NB4 (cell line): ENCODE measurements around the gene ATP2A3.

Experiments
- DNase-seq: peaks from one replicate; pipeline ENCODE4 v3.0.0; 2010; ENCODE audit warnings: low read depth
- H3K4me3 ChIP-seq: one replicate; pipeline ENCODE4 v1.5.1; 2011; ENCODE audit warnings: mild to moderate bottlenecking, low read depth, low read length, moderate library complexity
- CTCF ChIP-seq: IDR thresholded peaks from one replicate; pipeline ENCODE4 v1.5.1; 2012; ENCODE audit warnings: low read depth, low read length
- MYC ChIP-seq: IDR thresholded peaks from 2 replicates; pipeline ENCODE4 v1.6.1; 2011; ENCODE audit warnings: low read depth, low read length
- POLR2A ChIP-seq: IDR thresholded peaks from 2 replicates; pipeline ENCODE4 v1.6.1; 2011; ENCODE audit warnings: mild to moderate bottlenecking; ENCODE audit not compliant: insufficient read length; ENCODE audit errors: extremely low read depth
- TF ChIP-seq, protein P1 (sequence below): IDR thresholded peaks from 2 replicates; pipeline ENCODE4 v1.6.1; 2011; ENCODE audit warnings: low read depth, low read length

Gene ATP2A3

GRCh38 chr17:4007346-4008081, 43.3 kb upstream of the ATP2A3 start:
- TF ChIP-seq CTCF (no peak), POLR2A (no peak), MYC (no peak)
- TF ChIP-seq, protein P1, sequence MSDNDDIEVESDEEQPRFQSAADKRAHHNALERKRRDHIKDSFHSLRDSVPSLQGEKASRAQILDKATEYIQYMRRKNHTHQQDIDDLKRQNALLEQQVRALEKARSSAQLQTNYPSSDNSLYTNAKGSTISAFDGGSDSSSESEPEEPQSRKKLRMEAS: no peak
- DNase-seq: no peak
- no peak overlapping the region for H3K4me3 ChIP-seq

- no peak overlapping the region for H3K4me3 ChIP-seq
- no peak for DNase-seq
- TF ChIP-seq CTCF (no peak), MYC (no peak), POLR2A (no peak)
- TF ChIP-seq, protein P1: no peak
Observed at GRCh38 chr17:4006745-4007211, 42.5 kb upstream of the ATP2A3 start.

DNA sequence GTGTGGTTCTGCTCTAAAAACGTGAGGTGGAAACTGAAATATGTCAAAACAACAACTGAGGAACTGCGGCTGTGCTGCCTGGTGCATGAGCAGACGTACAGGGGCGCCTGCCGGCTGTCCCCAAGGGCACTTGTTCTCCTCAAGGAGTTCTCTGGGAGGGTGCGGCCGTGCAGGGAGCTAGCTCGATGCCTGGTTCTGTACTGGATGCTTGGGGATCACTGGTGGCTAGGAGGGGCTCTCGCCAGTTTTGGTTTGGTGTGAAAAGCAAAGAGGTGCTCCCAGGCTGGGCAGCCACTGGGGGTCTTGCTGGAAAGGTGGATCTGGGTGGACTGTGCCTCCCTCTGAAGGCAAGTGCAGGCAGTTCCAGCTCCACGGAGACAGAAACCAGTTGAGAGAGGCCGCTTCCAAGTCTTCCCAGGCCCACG, 41.9 kb upstream of the ATP2A3 start:
- no peak for TF ChIP-seq POLR2A
- TF ChIP-seq, protein P1: no peak
- TF ChIP-seq CTCF: no peak
- no peak for TF ChIP-seq MYC
- H3K4me3 ChIP-seq: no peak overlapping the region
- DNase-seq: no peak

DNA sequence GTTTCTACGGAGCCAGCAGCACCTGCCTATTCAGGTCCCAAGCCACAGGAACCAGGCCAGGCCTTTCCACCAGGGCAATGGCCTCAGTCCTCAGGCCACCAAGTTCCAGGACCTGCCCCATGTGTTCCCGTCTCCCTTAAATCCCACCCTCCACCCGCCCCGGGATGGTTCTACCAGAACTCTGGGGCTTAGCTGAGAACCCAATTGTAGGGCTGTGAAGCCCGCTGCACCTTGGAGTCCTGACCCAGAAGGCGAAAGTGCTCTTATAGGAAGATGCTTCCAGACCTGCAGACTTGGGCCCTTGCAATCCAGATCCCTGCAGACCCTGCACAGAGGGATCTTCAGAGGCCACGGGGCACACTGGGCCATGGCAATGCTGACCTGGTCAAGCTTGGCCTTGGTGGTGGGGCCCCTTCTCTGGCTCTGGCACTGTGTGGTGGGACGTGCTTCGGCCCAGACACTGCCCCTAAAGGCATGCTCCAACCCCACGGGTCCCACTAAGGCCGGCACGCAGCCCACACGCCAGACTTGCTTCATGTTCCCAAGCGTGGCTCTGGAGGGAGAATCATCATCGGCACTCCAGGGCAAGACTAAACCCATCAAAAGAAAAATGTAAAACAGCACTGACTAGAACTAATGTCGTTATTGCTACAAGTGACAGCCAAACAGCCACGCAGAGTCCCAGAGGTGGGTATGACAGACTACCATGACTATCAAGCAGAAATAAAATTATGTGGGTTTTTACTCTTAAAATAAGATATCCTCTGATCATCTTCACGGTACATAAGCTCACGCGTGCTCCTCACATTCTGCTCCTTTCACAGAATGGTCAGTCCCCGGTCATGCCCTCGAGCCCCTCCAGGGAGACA, 41.3 kb upstream of the ATP2A3 start:
- TF ChIP-seq POLR2A (no peak), CTCF (no peak), MYC (no peak)
- TF ChIP-seq, protein P1: no peak
- DNase-seq: no peak
- H3K4me3 ChIP-seq: no peak overlapping the region

GRCh38 chr17:4004517-4005295, 40.5 kb upstream of the ATP2A3 start:
- DNase-seq: peak; percentile 64

More at GRCh38 chr17:4004517-4005295, 40.5 kb upstream of the ATP2A3 start:
- no peak overlapping the region for H3K4me3 ChIP-seq
- TF ChIP-seq CTCF (peak; percentile 66), POLR2A (no peak), MYC (peak; percentile 63)
- TF ChIP-seq, protein P1: peak; percentile 87
